Measurements from ENCODE around the gene OR51B2. TPM values are rescaled to one million over a fixed set of nuclear protein-coding genes. Genes with fewer than 3 reads are reported as not detected.
"Not testable (repeated sequence)": the region's sequence is repeated elsewhere in the genome, so short reads cannot be mapped to it uniquely, and the experiment has no call there.

Gene OR51B2
- total RNA-seq, 1 donor from 2014 or later = not detected

GRCh38 chr11:5336331-5336730 lies 12.2 kb upstream of the OR51B2 start:
- Mint-ChIP-seq H3K27me3 (no peaks in the 10 kb centered on the region), H3K36me3 (ENCODE audit: insufficient read depth) (no peaks in the 10 kb centered on the region), H3K4me1 (ENCODE audit: low read depth) (no peaks in the 10 kb centered on the region), H3K4me3 (ENCODE audit: low read depth) (no peak overlapping the region), H3K27ac (no peak overlapping the region), H3K9me3 (ENCODE audit: low read depth) (no peaks in the 10 kb centered on the region)
- no peak for DNase-seq (ENCODE audit: low spot score, unreplicated experiment)
- TF ChIP-seq, protein P1, sequence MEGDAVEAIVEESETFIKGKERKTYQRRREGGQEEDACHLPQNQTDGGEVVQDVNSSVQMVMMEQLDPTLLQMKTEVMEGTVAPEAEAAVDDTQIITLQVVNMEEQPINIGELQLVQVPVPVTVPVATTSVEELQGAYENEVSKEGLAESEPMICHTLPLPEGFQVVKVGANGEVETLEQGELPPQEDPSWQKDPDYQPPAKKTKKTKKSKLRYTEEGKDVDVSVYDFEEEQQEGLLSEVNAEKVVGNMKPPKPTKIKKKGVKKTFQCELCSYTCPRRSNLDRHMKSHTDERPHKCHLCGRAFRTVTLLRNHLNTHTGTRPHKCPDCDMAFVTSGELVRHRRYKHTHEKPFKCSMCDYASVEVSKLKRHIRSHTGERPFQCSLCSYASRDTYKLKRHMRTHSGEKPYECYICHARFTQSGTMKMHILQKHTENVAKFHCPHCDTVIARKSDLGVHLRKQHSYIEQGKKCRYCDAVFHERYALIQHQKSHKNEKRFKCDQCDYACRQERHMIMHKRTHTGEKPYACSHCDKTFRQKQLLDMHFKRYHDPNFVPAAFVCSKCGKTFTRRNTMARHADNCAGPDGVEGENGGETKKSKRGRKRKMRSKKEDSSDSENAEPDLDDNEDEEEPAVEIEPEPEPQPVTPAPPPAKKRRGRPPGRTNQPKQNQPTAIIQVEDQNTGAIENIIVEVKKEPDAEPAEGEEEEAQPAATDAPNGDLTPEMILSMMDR (IDR thresholded peaks at IDR 0.05; ENCODE audit: unreplicated experiment) = no peak

DNA sequence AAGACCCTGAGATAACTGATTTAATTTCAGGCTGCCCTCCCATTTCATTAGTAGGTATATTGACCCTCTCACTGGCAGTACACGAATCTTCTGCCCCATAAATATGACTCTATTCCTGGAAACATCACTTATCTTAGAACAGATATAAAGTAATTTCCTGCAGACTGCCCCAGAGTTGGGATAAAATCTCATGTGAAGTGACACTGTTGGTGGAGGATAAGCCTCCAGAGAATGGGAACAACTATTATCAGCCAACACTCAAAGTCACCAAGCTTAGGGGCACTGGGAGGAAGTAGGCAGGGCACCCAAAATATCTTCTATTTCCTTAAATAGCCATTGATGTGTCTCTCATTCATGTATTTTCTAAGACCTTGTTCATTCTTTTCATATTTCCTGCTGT lies 11.1 kb upstream of the OR51B2 start:
- no peaks in the 10 kb centered on the region for H3K27me3 Mint-ChIP-seq
- H3K27ac Mint-ChIP-seq = no peak overlapping the region
- DNase-seq (ENCODE audit: low spot score, unreplicated experiment) = no peak
- no peak overlapping the region for H3K4me3 Mint-ChIP-seq (ENCODE audit: low read depth)
- no peaks in the 10 kb centered on the region for H3K36me3 Mint-ChIP-seq (ENCODE audit: insufficient read depth)
- H3K9me3 Mint-ChIP-seq (ENCODE audit: low read depth) = no peaks in the 10 kb centered on the region
- TF ChIP-seq, protein P1 (IDR thresholded peaks at IDR 0.05; ENCODE audit: unreplicated experiment) = no peak
- no peaks in the 10 kb centered on the region for H3K4me1 Mint-ChIP-seq (ENCODE audit: low read depth)

- no peak overlapping the region for H3K27ac Mint-ChIP-seq
- H3K9me3 Mint-ChIP-seq (ENCODE audit: low read depth) = no peaks in the 10 kb centered on the region
- no peaks in the 10 kb centered on the region for H3K36me3 Mint-ChIP-seq (ENCODE audit: insufficient read depth)
- H3K27me3 Mint-ChIP-seq = peaks cover 7% of the 10 kb centered on the region
- H3K4me3 Mint-ChIP-seq (ENCODE audit: low read depth) = no peak overlapping the region
- DNase-seq (ENCODE audit: low spot score, unreplicated experiment) = no peak
- TF ChIP-seq, protein P1 (IDR thresholded peaks at IDR 0.05; ENCODE audit: unreplicated experiment) = no peak
- H3K4me1 Mint-ChIP-seq (ENCODE audit: low read depth) = no peaks in the 10 kb centered on the region
Measured at GRCh38 chr11:5317292-5317691, 6.8 kb downstream of the OR51B2 start.

- H3K9me3 Mint-ChIP-seq (ENCODE audit: low read depth); H3K4me1 Mint-ChIP-seq (ENCODE audit: low read depth); H3K27ac Mint-ChIP-seq; DNase-seq (ENCODE audit: low spot score, unreplicated experiment); H3K36me3 Mint-ChIP-seq (ENCODE audit: insufficient read depth); H3K4me3 Mint-ChIP-seq (ENCODE audit: low read depth): not testable (repeated sequence)
- H3K27me3 Mint-ChIP-seq = peaks cover 11% of the 10 kb centered on the region
Measured at GRCh38 chr11:5313326-5314023, 10.6 kb downstream of the OR51B2 start.

- Mint-ChIP-seq H3K27ac (no peak overlapping the region), H3K4me1 (ENCODE audit: low read depth) (no peaks in the 10 kb centered on the region), H3K36me3 (ENCODE audit: insufficient read depth) (no peaks in the 10 kb centered on the region), H3K9me3 (ENCODE audit: low read depth) (no peaks in the 10 kb centered on the region), H3K4me3 (ENCODE audit: low read depth) (no peak overlapping the region), H3K27me3 (peaks cover 11% of the 10 kb centered on the region)
- DNase-seq (ENCODE audit: low spot score, unreplicated experiment) = no peak
- TF ChIP-seq, protein P1 (IDR thresholded peaks at IDR 0.05; ENCODE audit: unreplicated experiment) = no peak
Measured at GRCh38 chr11:5310423-5310822, 13.7 kb downstream of the OR51B2 start.

Data from progenitor cell of endocrine pancreas (in vitro differentiated cells).